IMR-90 (cell line): ENCODE data around the gene PEX6. TPM values are rescaled to one million over a fixed set of nuclear protein-coding genes. Genes with fewer than 3 reads are reported as not detected.
A peak's percentile ranks its signal among the peaks of the same experiment; 100 is the strongest.

Experiments used
- ATAC-seq: fragments of 200-7000 bp; cut with Tn5 transposase; 2 replicates; pipeline ENCODE4 v1.9.1; 2020; ENCODE audit warnings: low read depth, mild to moderate bottlenecking, moderate library complexity
- BruUV-seq: library from RNA; stranded (reverse); fragments of 400-500 nt; replicated peaks from 2 replicates; lab custom pipeline; 2021; lab: Mats Ljungman, UMichigan
- CTCF ChIA-PET: fragments of 300-600 bp; formaldehyde crosslinking; extraction: SDS; loops from one replicate; lab custom pipeline; 2021; ENCODE audit warnings: antibody characterized with exemption; lab: Yijun Ruan, JAX
- POLR2A ChIA-PET: fragments of 300-600 bp; sonication (Branson Sonifier 250); formaldehyde crosslinking; loops from one replicate; lab custom pipeline; 2022; ENCODE audit warnings: antibody characterized with exemption; ENCODE audit not compliant: unreplicated experiment; lab: Charles Lee
- DNase-seq: peaks from one replicate; pipeline ENCODE4 v3.0.0; 2013
- H2AFZ ChIP-seq: replicated peaks from 2 replicates; pipeline ENCODE3; 2013; ENCODE audit warnings: low read length, mild to moderate bottlenecking; ENCODE audit not compliant: poor library complexity
- H2AK5ac ChIP-seq: 2 replicates; pipeline ENCODE4 v1.6.1; 2013; ENCODE audit warnings: low read depth, low read length, inconsistent platforms
- H2AK9ac ChIP-seq: replicated peaks from 2 replicates; pipeline ENCODE3; 2013; ENCODE audit warnings: mild to moderate bottlenecking, low read depth, low read length, moderate library complexity; ENCODE audit not compliant: poor library complexity
- H2BK120ac ChIP-seq: 2 replicates; pipeline ENCODE4 v1.6.1; 2013; ENCODE audit warnings: low read depth, low read length, inconsistent platforms
- H2BK15ac ChIP-seq: 3 replicates; pipeline ENCODE4 v1.6.1; 2013; ENCODE audit warnings: low read depth, low read length, inconsistent platforms
- H2BK20ac ChIP-seq: 2 replicates; pipeline ENCODE4 v1.6.1; 2013; ENCODE audit warnings: low read depth, mild to moderate bottlenecking, inconsistent platforms, low read length, moderate library complexity
- H2BK5ac ChIP-seq: 2 replicates; pipeline ENCODE4 v1.6.1; 2013; ENCODE audit warnings: mild to moderate bottlenecking, low read depth, low read length, inconsistent platforms; ENCODE audit not compliant: poor library complexity, severe bottlenecking
- H3K14ac ChIP-seq: replicated peaks from 2 replicates; pipeline ENCODE4 v1.6.1; 2013; ENCODE audit warnings: low read depth, low read length, inconsistent platforms
- H3K18ac ChIP-seq: 2 replicates; pipeline ENCODE4 v1.6.1; 2013; ENCODE audit warnings: low read depth, low read length, control low read depth
- H3K23ac ChIP-seq: 2 replicates; pipeline ENCODE4 v1.6.1; 2013; ENCODE audit warnings: low read depth, low read length, inconsistent platforms
- H3K27ac ChIP-seq: 2 replicates; pipeline ENCODE4 v1.5.1; 2013; ENCODE audit warnings: mild to moderate bottlenecking, control low read depth, low read length; ENCODE audit not compliant: insufficient read depth
- H3K27me3 ChIP-seq: 2 replicates; pipeline ENCODE4 v1.6.1; 2013; ENCODE audit warnings: low read length; ENCODE audit not compliant: control insufficient read depth, insufficient read depth
- H3K36me3 ChIP-seq: 2 replicates; pipeline ENCODE4 v1.6.1; 2013; ENCODE audit warnings: low read length, mixed read lengths; ENCODE audit not compliant: control insufficient read depth, insufficient read depth
- H3K4ac ChIP-seq: 2 replicates; pipeline ENCODE4 v1.6.1; 2013; ENCODE audit warnings: low read depth, low read length, inconsistent platforms
- H3K4me1 ChIP-seq: 2 replicates; pipeline ENCODE4 v1.6.1; 2013; ENCODE audit warnings: low read length, mixed read lengths; ENCODE audit not compliant: control insufficient read depth, insufficient read depth
- H3K4me2 ChIP-seq: 2 replicates; pipeline ENCODE4 v1.6.1; 2013; ENCODE audit warnings: low read depth, mild to moderate bottlenecking, control low read depth, low read length, moderate library complexity
- H3K4me3 ChIP-seq: 2 replicates; pipeline ENCODE4 v1.5.1; 2013; ENCODE audit warnings: low read depth, mild to moderate bottlenecking, control low read depth, low read length, moderate library complexity; ENCODE audit not compliant: insufficient read depth
- H3K56ac ChIP-seq: 2 replicates; pipeline ENCODE4 v1.6.1; 2013; ENCODE audit warnings: low read length, inconsistent platforms; ENCODE audit not compliant: insufficient read depth; ENCODE audit errors: extremely low read depth
- H3K79me1 ChIP-seq, 2 experiments: 2 replicates each; pipeline ENCODE4 v1.6.1; 2013; ENCODE audit warnings: low read length in 2 of 2, inconsistent platforms in 1 of 2, low read depth in 1 of 2
- H3K9ac ChIP-seq: 2 replicates; pipeline ENCODE4 v1.6.1; 2013; ENCODE audit warnings: low read depth, low read length, control low read depth
- H3K9me1 ChIP-seq: 2 replicates; pipeline ENCODE4 v1.6.1; 2013; ENCODE audit warnings: low read length, inconsistent platforms; ENCODE audit not compliant: insufficient read depth
- H3K9me3 ChIP-seq: 2 replicates; pipeline ENCODE4 v1.6.1; 2013; ENCODE audit warnings: low read length; ENCODE audit not compliant: control insufficient read depth, insufficient read depth
- H4K20me1 ChIP-seq: 2 replicates; pipeline ENCODE4 v1.6.1; 2013; ENCODE audit warnings: low read length, inconsistent platforms; ENCODE audit not compliant: insufficient read depth
- H4K5ac ChIP-seq: 2 replicates; pipeline ENCODE4 v1.6.1; 2013; ENCODE audit warnings: mild to moderate bottlenecking, low read depth, low read length, control low read depth
- H4K8ac ChIP-seq, 2 experiments: 2 replicates each; pipeline ENCODE4 v1.6.1; 2013; ENCODE audit warnings: low read depth in 2 of 2, low read length in 2 of 2, control low read depth in 1 of 2, inconsistent platforms in 1 of 2
- H4K91ac ChIP-seq: 2 replicates; pipeline ENCODE4 v1.6.1; 2013; ENCODE audit warnings: low read depth, low read length, inconsistent platforms; ENCODE audit not compliant: insufficient read depth
- BHLHE40 ChIP-seq: fragments of 150-350 bp; IDR thresholded peaks from 2 replicates; pipeline ENCODE4 v1.6.1; 2016; ENCODE audit warnings: mild to moderate bottlenecking, low read depth, low read length
- CEBPB ChIP-seq: IDR thresholded peaks from 2 replicates; pipeline ENCODE4 v1.6.1; 2012; ENCODE audit warnings: low read depth, low read length, improper control_type of control experiment
- CTCF ChIP-seq: conservative IDR thresholded peaks from 2 replicates; pipeline ENCODE4 v1.5.1; 2012; ENCODE audit warnings: mild to moderate bottlenecking, low read depth, low read length, improper control_type of control experiment
- ELK1 ChIP-seq: fragments of 150-350 bp; IDR thresholded peaks from 2 replicates; pipeline ENCODE4 v1.6.1; 2016; ENCODE audit warnings: low read depth, mild to moderate bottlenecking, low read length, moderate library complexity, borderline replicate concordance
- FOS ChIP-seq: fragments of 150-350 bp; IDR thresholded peaks from 2 replicates; pipeline ENCODE4 v1.6.1; 2016; ENCODE audit warnings: low read depth, low read length
- NFE2L2 ChIP-seq: fragments of 150-350 bp; IDR thresholded peaks from 2 replicates; pipeline ENCODE4 v1.6.1; 2016; ENCODE audit warnings: low read depth, mild to moderate bottlenecking, low read length
- POLR2A ChIP-seq: IDR thresholded peaks from 2 replicates; pipeline ENCODE4 v1.6.1; 2012; ENCODE audit warnings: mild to moderate bottlenecking, low read depth, low read length
- RAD21 ChIP-seq: IDR thresholded peaks from 2 replicates; pipeline ENCODE4 v1.6.1; 2012; ENCODE audit warnings: low read length, improper control_type of control experiment
- RCOR1 ChIP-seq: IDR thresholded peaks from 2 replicates; pipeline ENCODE4 v1.6.1; 2012; ENCODE audit warnings: mild to moderate bottlenecking, low read length, improper control_type of control experiment; ENCODE audit not compliant: insufficient replicate concordance
- RFX5 ChIP-seq: IDR thresholded peaks from 2 replicates; pipeline ENCODE4 v1.8.0; 2012; ENCODE audit warnings: low read depth, mild to moderate bottlenecking, low read length, moderate library complexity
- SMC3 ChIP-seq: fragments of 150-350 bp; IDR thresholded peaks from 2 replicates; pipeline ENCODE4 v1.6.1; 2016; ENCODE audit warnings: low read depth, mild to moderate bottlenecking, antibody characterized with exemption, low read length, moderate library complexity
- USF2 ChIP-seq: fragments of 150-350 bp; IDR thresholded peaks from 2 replicates; pipeline ENCODE4 v1.6.1; 2017; ENCODE audit warnings: mild to moderate bottlenecking, antibody characterized with exemption, low read length, low read depth
- WGBS, 2 experiments: methylation state at CpG; one replicate each; pipeline versions ENCODE4 v1.1.5 to v1.1.7; 2013; ENCODE audit warnings: missing lambda C conversion rate in 2 of 2; ENCODE audit not compliant: insufficient read length in 1 of 2; ENCODE audit errors: extremely low coverage in 2 of 2; 5-methylcytosine and 5-hydroxymethylcytosine counted together
- dilution Hi-C: fragments of 300-500 bp; cut with HindIII; formaldehyde crosslinking; loops from one replicate; pipeline ENCODE4 v1.14.3; 2018; ENCODE audit warnings: low sequenced_read_pairs; ENCODE audit not compliant: unreplicated experiment
- in situ Hi-C: fragments of 300-500 bp; cut with MboI; formaldehyde crosslinking; loops from 3 replicates; pipeline ENCODE4 v1.14.3; 2019; ENCODE audit warnings: low sequenced_read_pairs, inconsistent platforms, mixed read lengths
- intact Hi-C: fragments of 100-400 bp; cut with micrococcal nuclease; formaldehyde crosslinking; loops from 2 replicates; pipeline ENCODE4 v1.10.0; 2022
- polyA plus RNA-seq, 3 experiments: library from polyadenylated mRNA; depleted of rRNA; stranded (reverse); fragments of >200 nt; gene quantifications; 2 replicates each; pipeline ENCODE4 v1.2.3, GENCODE V29; 2012; ENCODE audit warnings: low replicate concordance in 1 of 3
- total RNA-seq: library from RNA; depleted of rRNA; stranded (reverse); fragments of >200 nt; gene quantifications from 2 replicates; pipeline ENCODE4 v1.2.3, GENCODE V29; 2012

The PEX6 gene
- total and polyA plus RNA-seq, 2 of the 4 experiments (the other 2 are of a cell fraction), result 10.4 to 10.6 TPM

GRCh38 chr6:42978839-42979522 is at the start of gene PEX6 (continued):
- no peak for TF ChIP-seq ELK1
- TF ChIP-seq FOS, result no peak
- no peak for TF ChIP-seq RAD21
- TF ChIP-seq POLR2A, result peak; percentile 83

GRCh38 chr6:43026365-43026764 is 47.4 kb upstream of the PEX6 start:
- H4K5ac ChIP-seq, result no peak overlapping the region
- TF ChIP-seq NFE2L2 (no peak), RAD21 (no peak), RCOR1 (no peak), USF2 (no peak), POLR2A (no peak), FOS (no peak), CTCF (no peak), RFX5 (no peak), SMC3 (no peak), BHLHE40 (no peak), CEBPB (no peak)

More at GRCh38 chr6:43026365-43026764, 47.4 kb upstream of the PEX6 start:
- H3K18ac ChIP-seq, result no peak overlapping the region
- dilution Hi-C loops (no loop called here), in situ Hi-C loops (no loop called here), intact Hi-C loops (no loop called here)
- CTCF ChIA-PET, result no interaction called here
- no peak for ATAC-seq
- H2BK20ac ChIP-seq, result no peak overlapping the region
- no peak overlapping the region for H3K4me3 ChIP-seq
- no TSS peak for BruUV-seq
- no peak overlapping the region for H2BK15ac ChIP-seq
- no peak overlapping the region for H3K9ac ChIP-seq
- H3K56ac ChIP-seq, result no peak overlapping the region
- H2AFZ ChIP-seq, result no peak overlapping the region
- no CpG with 5 or more reads among the region's 5 CpGs for WGBS, 2 experiments
- no peaks in the 10 kb centered on the region for H3K27me3 ChIP-seq
- H4K91ac ChIP-seq, result no peak overlapping the region
- no peak overlapping the region for H2AK5ac ChIP-seq
- no peak overlapping the region for H3K23ac ChIP-seq
- H3K4me2 ChIP-seq, result no peak overlapping the region
- peaks cover 53% of the 10 kb centered on the region for H3K36me3 ChIP-seq
- peaks cover 2% of the 10 kb centered on the region; the same call in 1 of the 2 replicates for H3K4me1 ChIP-seq
- H3K9me1 ChIP-seq, result 0 out of 2 replicates have a peak, but pooled peaks cover 4% of the 10 kb centered on the region
- peaks cover 29 to 45% of the 10 kb centered on the region in 2 experiments for H3K79me1 ChIP-seq
- no peak overlapping the region for H2BK5ac ChIP-seq
- no peak for DNase-seq
- no peaks in the 10 kb centered on the region for H3K9me3 ChIP-seq
- no peak overlapping the region for H2AK9ac ChIP-seq
- no peak overlapping the region for H3K4ac ChIP-seq
- peaks cover 17% of the 10 kb centered on the region for H4K20me1 ChIP-seq
- H4K8ac ChIP-seq, result no peak overlapping the region
- no peak overlapping the region for H3K27ac ChIP-seq
- H3K14ac ChIP-seq, result no peak overlapping the region
- POLR2A ChIA-PET, result no interaction called here
- no peak overlapping the region for H2BK120ac ChIP-seq
